SU-DHL-6 (cell line): ENCODE results near the gene NLGN1.

Experiments used
- H2AFZ ChIP-seq: fragments of 200-600 bp; sonication (generic); 2 replicates; pipeline ENCODE4 v1.6.1; 2014; ENCODE audit warnings: low read depth, mild to moderate bottlenecking, moderate library complexity, mixed read lengths, antibody characterized with exemption, low read length; ENCODE audit not compliant: severe bottlenecking
- H3F3A ChIP-seq: fragments of 200-600 bp; shearing (Covaris generic); 2 replicates; pipeline ENCODE4 v1.6.0; 2016; ENCODE audit warnings: antibody characterized with exemption, mild to moderate bottlenecking; ENCODE audit not compliant: insufficient read depth
- H3K27ac ChIP-seq: fragments of 200-600 bp; sonication (generic); 2 replicates; pipeline ENCODE4 v1.5.1; 2016; ENCODE audit warnings: low read depth, mild to moderate bottlenecking, low read length, moderate library complexity, mixed read lengths
- H3K27me3 ChIP-seq: fragments of 200-600 bp; sonication (generic), shearing (Covaris generic); 2 replicates; pipeline ENCODE4 v1.6.0; 2014; ENCODE audit warnings: mild to moderate bottlenecking, low read length
- H3K36me3 ChIP-seq: fragments of 200-600 bp; sonication (generic); 2 replicates; pipeline ENCODE4 v1.6.1; 2014; ENCODE audit warnings: mild to moderate bottlenecking, low read length, mixed read lengths
- H3K4me2 ChIP-seq: fragments of 300-600, 200-600 bp; shearing (Covaris generic), sonication (generic); 2 replicates; pipeline ENCODE4 v1.6.0; 2014; ENCODE audit warnings: low read length, low read depth, mild to moderate bottlenecking; ENCODE audit not compliant: poor library complexity, severe bottlenecking
- H3K4me3 ChIP-seq: fragments of 200-600 bp; sonication (generic); 2 replicates; pipeline ENCODE4 v1.5.1; 2014; ENCODE audit warnings: antibody characterized with exemption, low read length, mild to moderate bottlenecking, mixed read lengths; ENCODE audit not compliant: insufficient read depth, poor library complexity, severe bottlenecking
- H3K79me2 ChIP-seq: fragments of 200-600 bp; sonication (generic); 2 replicates; pipeline ENCODE4 v1.6.1; 2014; ENCODE audit warnings: mild to moderate bottlenecking, low read length, moderate library complexity; ENCODE audit not compliant: insufficient read depth
- H3K9ac ChIP-seq: fragments of 200-600 bp; sonication (generic); 2 replicates; pipeline ENCODE4 v1.7.0; 2014; ENCODE audit warnings: mild to moderate bottlenecking, low read length
- H3K9me2 ChIP-seq: fragments of 200-600 bp; sonication (generic); replicated peaks from 2 replicates; pipeline ENCODE4 v1.6.1; 2014; ENCODE audit warnings: low read length; ENCODE audit not compliant: insufficient read depth
- H3K9me3 ChIP-seq: fragments of 200-600 bp; sonication (generic); 2 replicates; pipeline ENCODE4 v1.6.1; 2014; ENCODE audit warnings: low read length, mixed read lengths; ENCODE audit not compliant: insufficient read depth
- H4K20me1 ChIP-seq: fragments of 200-600 bp; sonication (generic); 2 replicates; pipeline ENCODE4 v1.6.1; 2014; ENCODE audit warnings: low read depth, mild to moderate bottlenecking, antibody characterized with exemption, low read length, moderate library complexity, mixed read lengths
- EZH2phosphoT487 ChIP-seq: fragments of 200-600 bp; sonication (generic), shearing (Covaris generic); conservative IDR thresholded peaks from 2 replicates; pipeline ENCODE4 v1.6.1; 2018; ENCODE audit warnings: mild to moderate bottlenecking, antibody characterized with exemption, low read length, moderate library complexity, mixed read lengths
- TF ChIP-seq, protein P1 (sequence below): fragments of 200-600 bp; sonication (generic); IDR thresholded peaks from one replicate; pipeline ENCODE4 v1.5.1; 2017; ENCODE audit warnings: antibody characterized with exemption, mild to moderate bottlenecking, low read length, moderate library complexity; ENCODE audit not compliant: insufficient read depth, poor library complexity, severe bottlenecking

The NLGN1 gene

DNA sequence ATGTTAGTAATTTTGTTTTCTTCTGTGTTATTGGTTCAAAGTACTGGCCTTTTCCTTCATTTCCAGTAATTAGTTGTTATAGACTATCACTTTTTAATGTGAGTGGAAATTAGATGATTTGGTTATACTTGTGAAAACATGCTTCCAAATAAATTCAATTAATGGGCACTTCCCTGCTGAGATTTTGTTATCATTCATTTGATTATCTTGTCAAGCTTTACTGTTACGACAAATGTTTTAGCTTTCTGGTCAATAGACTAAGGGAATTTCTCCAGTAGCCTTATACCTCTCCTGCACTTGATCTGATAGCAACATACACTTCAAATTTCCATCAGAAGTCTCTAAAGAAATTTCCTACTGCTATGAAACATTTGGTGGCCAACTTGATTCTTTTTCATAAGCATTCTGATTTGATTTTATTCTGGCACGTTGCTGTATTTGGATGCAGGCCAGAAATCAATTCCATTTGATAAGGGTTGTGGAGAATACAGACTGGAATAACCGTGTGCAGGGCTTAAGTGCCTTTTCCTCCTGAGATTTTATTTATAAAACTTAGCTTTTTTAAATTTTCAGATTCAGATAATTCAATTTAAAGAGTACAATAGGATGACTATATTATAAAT, 887.8 kb downstream of the NLGN1 start:
- H3K27ac ChIP-seq, result no peak overlapping the region
- no peaks in the 10 kb centered on the region for H4K20me1 ChIP-seq
- H3K27me3 ChIP-seq, result no peaks in the 10 kb centered on the region
- H3K4me3 ChIP-seq, result no peak overlapping the region
- no peaks in the 10 kb centered on the region for H3K9me2 ChIP-seq
- no peaks in the 10 kb centered on the region for H3K9me3 ChIP-seq
- no peak overlapping the region for H3K4me2 ChIP-seq
- no peak for TF ChIP-seq EZH2phosphoT487
- TF ChIP-seq, protein P1, sequence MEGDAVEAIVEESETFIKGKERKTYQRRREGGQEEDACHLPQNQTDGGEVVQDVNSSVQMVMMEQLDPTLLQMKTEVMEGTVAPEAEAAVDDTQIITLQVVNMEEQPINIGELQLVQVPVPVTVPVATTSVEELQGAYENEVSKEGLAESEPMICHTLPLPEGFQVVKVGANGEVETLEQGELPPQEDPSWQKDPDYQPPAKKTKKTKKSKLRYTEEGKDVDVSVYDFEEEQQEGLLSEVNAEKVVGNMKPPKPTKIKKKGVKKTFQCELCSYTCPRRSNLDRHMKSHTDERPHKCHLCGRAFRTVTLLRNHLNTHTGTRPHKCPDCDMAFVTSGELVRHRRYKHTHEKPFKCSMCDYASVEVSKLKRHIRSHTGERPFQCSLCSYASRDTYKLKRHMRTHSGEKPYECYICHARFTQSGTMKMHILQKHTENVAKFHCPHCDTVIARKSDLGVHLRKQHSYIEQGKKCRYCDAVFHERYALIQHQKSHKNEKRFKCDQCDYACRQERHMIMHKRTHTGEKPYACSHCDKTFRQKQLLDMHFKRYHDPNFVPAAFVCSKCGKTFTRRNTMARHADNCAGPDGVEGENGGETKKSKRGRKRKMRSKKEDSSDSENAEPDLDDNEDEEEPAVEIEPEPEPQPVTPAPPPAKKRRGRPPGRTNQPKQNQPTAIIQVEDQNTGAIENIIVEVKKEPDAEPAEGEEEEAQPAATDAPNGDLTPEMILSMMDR, result no peak
- no peak overlapping the region for H2AFZ ChIP-seq
- no peaks in the 10 kb centered on the region for H3F3A ChIP-seq
- H3K9ac ChIP-seq, result no peak overlapping the region
- no peaks in the 10 kb centered on the region for H3K36me3 ChIP-seq
- H3K79me2 ChIP-seq, result no peaks in the 10 kb centered on the region

DNA sequence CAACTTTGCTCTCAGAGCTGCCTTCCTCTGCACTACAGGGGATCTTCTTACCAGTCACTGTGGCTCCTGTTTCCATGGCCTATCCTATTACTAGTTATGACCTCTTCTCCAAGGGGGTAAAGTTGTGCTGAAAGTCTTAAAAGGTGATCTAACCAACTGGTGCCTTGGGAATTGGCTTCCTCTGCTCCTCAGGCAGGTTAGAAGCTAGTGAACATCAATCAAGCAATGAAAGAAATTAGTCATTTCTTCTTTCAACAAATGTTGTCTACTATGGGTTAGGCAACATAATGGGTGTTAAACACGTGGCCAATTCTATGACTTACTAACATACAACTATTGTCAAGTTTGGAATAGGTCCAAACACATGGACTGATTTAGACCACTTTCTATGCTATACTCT, 890.2 kb downstream of the NLGN1 start:
- no peak overlapping the region for H3K27ac ChIP-seq
- no peak overlapping the region for H3K4me2 ChIP-seq
- no peaks in the 10 kb centered on the region for H3K79me2 ChIP-seq
- no peaks in the 10 kb centered on the region for H4K20me1 ChIP-seq
- no peaks in the 10 kb centered on the region for H3F3A ChIP-seq
- no peak overlapping the region for H3K9ac ChIP-seq
- H3K9me2 ChIP-seq, result no peaks in the 10 kb centered on the region
- no peaks in the 10 kb centered on the region for H3K27me3 ChIP-seq
- TF ChIP-seq EZH2phosphoT487, result no peak
- TF ChIP-seq, protein P1, result no peak
- no peaks in the 10 kb centered on the region for H3K9me3 ChIP-seq
- H2AFZ ChIP-seq, result no peak overlapping the region
- H3K36me3 ChIP-seq, result no peaks in the 10 kb centered on the region
- H3K4me3 ChIP-seq, result no peak overlapping the region

DNA sequence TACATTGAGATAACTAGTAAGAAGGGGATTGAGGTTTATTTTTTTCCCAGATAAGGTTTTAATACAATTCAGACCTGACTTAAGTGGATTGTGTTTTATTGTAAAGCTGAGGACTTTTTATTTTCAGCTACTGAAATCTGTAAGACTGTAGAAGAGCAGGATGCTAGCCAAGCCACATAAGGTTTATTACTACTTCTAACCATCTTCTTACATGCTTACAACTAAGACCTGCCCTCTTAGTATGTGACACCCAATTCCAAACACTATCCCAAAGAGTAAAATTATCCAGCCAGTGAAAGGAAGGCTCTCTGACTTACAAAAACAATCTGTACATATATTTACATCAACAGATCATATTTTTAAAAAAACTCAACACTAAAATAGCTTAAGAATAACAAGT, 897.1 kb downstream of the NLGN1 start:
- Histone ChIP-seq H2AFZ (no peak overlapping the region), H3K27me3 (no peaks in the 10 kb centered on the region), H3K27ac (no peak overlapping the region), H3F3A (no peaks in the 10 kb centered on the region), H4K20me1 (no peaks in the 10 kb centered on the region), H3K9me3 (no peaks in the 10 kb centered on the region), H3K9ac (no peak overlapping the region), H3K9me2 (no peaks in the 10 kb centered on the region), H3K79me2 (no peaks in the 10 kb centered on the region), H3K36me3 (no peaks in the 10 kb centered on the region; the same call in 1 of the 2 replicates), H3K4me3 (no peak overlapping the region), H3K4me2 (no peak overlapping the region)
- TF ChIP-seq EZH2phosphoT487, result no peak
- TF ChIP-seq, protein P1, result no peak
